ENCODE results near the gene ACOT13.

DNA sequence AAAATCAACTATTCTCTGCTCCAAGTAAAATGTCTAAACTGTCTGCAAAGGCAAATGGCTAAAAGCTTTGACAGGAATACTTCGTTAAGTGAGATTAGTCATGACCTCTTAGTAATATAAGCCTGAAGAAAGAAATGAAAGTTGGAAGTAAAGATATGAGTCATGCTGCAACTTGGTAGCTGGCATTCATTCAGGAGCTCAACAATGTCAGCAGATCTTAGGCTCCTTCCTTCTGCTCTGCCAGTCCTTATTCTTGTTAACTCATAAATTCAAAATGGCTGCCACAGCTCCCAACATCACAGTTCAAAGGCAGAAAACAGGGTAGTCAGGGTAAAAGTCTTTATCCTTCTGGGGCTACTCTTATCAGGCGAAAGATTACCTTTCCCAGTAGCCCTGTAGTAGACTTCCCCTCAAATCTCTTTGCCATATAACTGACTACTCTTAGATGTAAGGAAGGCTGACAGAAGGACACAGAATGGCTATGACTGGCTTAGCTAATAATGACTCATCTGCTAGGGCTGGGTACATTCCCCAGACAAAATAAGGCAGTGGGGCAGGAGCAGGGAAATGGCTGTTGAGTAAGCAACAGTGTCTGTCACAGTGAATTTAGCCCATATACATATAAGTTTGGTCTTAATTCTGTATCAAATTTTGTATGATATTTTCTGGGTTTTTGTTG, 76.5 kb downstream of the ACOT13 start:
- TF ChIP-seq, protein P1, sequence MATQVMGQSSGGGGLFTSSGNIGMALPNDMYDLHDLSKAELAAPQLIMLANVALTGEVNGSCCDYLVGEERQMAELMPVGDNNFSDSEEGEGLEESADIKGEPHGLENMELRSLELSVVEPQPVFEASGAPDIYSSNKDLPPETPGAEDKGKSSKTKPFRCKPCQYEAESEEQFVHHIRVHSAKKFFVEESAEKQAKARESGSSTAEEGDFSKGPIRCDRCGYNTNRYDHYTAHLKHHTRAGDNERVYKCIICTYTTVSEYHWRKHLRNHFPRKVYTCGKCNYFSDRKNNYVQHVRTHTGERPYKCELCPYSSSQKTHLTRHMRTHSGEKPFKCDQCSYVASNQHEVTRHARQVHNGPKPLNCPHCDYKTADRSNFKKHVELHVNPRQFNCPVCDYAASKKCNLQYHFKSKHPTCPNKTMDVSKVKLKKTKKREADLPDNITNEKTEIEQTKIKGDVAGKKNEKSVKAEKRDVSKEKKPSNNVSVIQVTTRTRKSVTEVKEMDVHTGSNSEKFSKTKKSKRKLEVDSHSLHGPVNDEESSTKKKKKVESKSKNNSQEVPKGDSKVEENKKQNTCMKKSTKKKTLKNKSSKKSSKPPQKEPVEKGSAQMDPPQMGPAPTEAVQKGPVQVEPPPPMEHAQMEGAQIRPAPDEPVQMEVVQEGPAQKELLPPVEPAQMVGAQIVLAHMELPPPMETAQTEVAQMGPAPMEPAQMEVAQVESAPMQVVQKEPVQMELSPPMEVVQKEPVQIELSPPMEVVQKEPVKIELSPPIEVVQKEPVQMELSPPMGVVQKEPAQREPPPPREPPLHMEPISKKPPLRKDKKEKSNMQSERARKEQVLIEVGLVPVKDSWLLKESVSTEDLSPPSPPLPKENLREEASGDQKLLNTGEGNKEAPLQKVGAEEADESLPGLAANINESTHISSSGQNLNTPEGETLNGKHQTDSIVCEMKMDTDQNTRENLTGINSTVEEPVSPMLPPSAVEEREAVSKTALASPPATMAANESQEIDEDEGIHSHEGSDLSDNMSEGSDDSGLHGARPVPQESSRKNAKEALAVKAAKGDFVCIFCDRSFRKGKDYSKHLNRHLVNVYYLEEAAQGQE (IDR thresholded peaks at IDR 0.05): no peak
- TF ChIP-seq MAX (IDR thresholded peaks at IDR 0.05): peak; percentile 31; the same call in 1 of the 2 replicates
- no peak for TF ChIP-seq CTCF (IDR thresholded peaks at IDR 0.05)

Data from A549 (cell line).